ENCODE results near the gene ABCC8. TPM values are rescaled to one million over a fixed set of nuclear protein-coding genes. Genes with fewer than 3 reads are reported as not detected.

Gene ABCC8
- total and polyA plus RNA-seq, 2 donors (not counting 1 experiment from before 2014, with no cell fraction given) = 0.03 to 0.17 TPM

DNA sequence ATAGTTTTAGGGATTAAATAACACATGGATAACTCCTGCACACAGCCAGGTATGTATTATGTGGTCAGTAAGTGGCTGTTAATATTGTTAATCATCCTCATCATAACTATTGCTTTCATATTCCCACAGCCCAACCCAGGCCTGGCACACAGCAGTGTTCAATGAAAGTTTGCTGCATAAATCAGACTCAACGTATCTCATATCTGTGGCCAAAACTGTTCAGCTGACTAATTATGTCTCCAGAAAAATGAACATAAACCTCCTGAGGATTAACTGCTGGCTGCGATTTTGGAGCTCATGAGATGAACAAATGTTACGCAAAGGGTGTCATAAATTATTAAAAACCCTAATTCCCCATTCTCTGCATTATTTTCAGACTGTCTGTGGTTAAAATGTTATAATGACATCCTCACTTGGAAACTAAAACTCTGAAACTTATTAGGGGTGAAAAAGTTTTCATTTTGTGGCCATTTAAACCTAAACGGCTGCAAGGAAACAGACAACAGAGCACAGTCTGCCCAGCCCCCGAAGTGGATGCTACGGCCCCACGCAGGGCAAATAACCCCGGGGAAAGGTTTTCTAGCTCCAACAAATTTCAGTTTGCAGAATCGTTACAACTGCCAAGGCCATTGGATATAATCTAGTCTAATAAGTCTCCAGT lies 17.3 kb downstream of the ABCC8 start:
- no peaks in the 10 kb centered on the region for H3K4me1 ChIP-seq (ENCODE audit: control insufficient read depth in 2 of 2, insufficient read depth in 2 of 2, low read length in 2 of 2)
- CTCF ChIA-PET = interaction anchor here (2.6 kb wide), 1 partner anchor 75 kb away, joined by 5 read pairs; no protein-coding TSS in a partner anchor
- H4K20me1 ChIP-seq (ENCODE audit: control insufficient read depth, insufficient read depth, low read length, poor library complexity, severe bottlenecking) = no peaks in the 10 kb centered on the region
- H3K4me1 Mint-ChIP-seq = no peaks in the 10 kb centered on the region
- intact Hi-C loops (cut with micrococcal nuclease) = no loop called here
- H3K36me3 ChIP-seq (replicated peaks in 1 of 2; ENCODE audit: control extremely low read depth in 1 of 2, control insufficient read depth in 1 of 2, extremely low read depth in 1 of 2, insufficient read depth in 2 of 2, low read length in 1 of 2) = no peaks in the 10 kb centered on the region
- H3K9me3 ChIP-seq (ENCODE audit: control extremely low read depth in 1 of 3, control insufficient read depth in 2 of 3, insufficient read depth in 1 of 3, low read length in 2 of 3) = no peaks in the 10 kb centered on the region
- H2AFZ ChIP-seq (ENCODE audit: insufficient read depth, low read depth, low read length, poor library complexity, severe bottlenecking) = no peak overlapping the region
- ATAC-seq (ENCODE audit: low read depth) = no peak
- no peak overlapping the region for H3K9ac ChIP-seq (ENCODE audit: low read length)
- H3K27ac ChIP-seq (ENCODE audit: low read length in 2 of 2) = no peak overlapping the region
- no peak for DNase-seq
- WGBS (ENCODE audit: insufficient coverage) = 92% methylated on average over 7 of the region's 9 CpGs
- no peak overlapping the region for H3K4me2 ChIP-seq (replicated peaks; ENCODE audit: low read depth, low read length, poor library complexity, severe bottlenecking)
- no peak overlapping the region for H3K4me3 ChIP-seq (ENCODE audit: control extremely low read depth in 1 of 5, extremely low read depth in 1 of 5, insufficient read depth in 1 of 5, low read depth in 2 of 5, low read length in 4 of 5)
- TF ChIP-seq EZH2 (IDR thresholded peaks at IDR 0.05; ENCODE audit: borderline replicate concordance, insufficient read depth, low read depth, low read length, poor library complexity, severe bottlenecking) = no peak
- no peak for TF ChIP-seq CTCF (IDR thresholded peaks at IDR 0.05)
- H3K27me3 Mint-ChIP-seq = peaks cover 21% of the 10 kb centered on the region
- peaks cover 0 to 2% (median 0%) of the 10 kb centered on the region in 4 experiments for H3K27me3 ChIP-seq (replicated peaks in 1 of 4; ENCODE audit: control extremely low read depth in 1 of 4, control insufficient read depth in 3 of 4, insufficient read depth in 4 of 4, low read length in 3 of 4)
- no peak overlapping the region for H3K27ac Mint-ChIP-seq
- H3K4me3 Mint-ChIP-seq = no peak overlapping the region
- no peaks in the 10 kb centered on the region for H3K9me3 Mint-ChIP-seq (ENCODE audit: insufficient read depth)
- POLR2A ChIA-PET = no interaction called here
- H3K79me2 ChIP-seq (ENCODE audit: control insufficient read depth, insufficient read depth, low read length) = no peaks in the 10 kb centered on the region

DNA sequence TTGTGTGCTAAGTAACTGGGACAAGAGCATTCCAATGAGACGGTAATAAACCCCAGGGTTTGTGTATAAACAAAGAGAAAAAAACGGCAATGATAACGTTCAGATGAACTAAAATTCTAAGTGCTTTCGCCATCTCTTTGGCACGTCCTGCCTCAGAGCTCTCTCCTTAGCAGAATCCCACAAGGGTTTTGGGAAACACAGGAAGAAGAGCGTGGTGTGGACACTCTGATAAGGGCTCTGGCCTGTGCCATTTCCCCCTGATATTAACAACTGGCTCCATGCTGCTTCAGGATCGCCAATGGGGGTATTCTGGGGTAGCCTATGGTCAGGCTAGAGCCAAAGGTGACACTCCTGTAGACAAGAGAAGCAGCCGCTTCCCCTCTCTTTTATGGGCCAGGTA lies 18.4 kb downstream of the ABCC8 start:
- Mint-ChIP-seq H3K27me3 (peaks cover 21% of the 10 kb centered on the region), H3K9me3 (ENCODE audit: insufficient read depth) (no peaks in the 10 kb centered on the region), H3K4me1 (no peaks in the 10 kb centered on the region), H3K27ac (no peak overlapping the region), H3K4me3 (no peak overlapping the region)
- H3K4me1 ChIP-seq (ENCODE audit: control insufficient read depth in 2 of 2, insufficient read depth in 2 of 2, low read length in 2 of 2) = no peaks in the 10 kb centered on the region
- intact Hi-C loops (cut with micrococcal nuclease) = no loop called here
- no peak overlapping the region for H3K4me2 ChIP-seq (replicated peaks; ENCODE audit: low read depth, low read length, poor library complexity, severe bottlenecking)
- peaks cover 0 to 2% (median 0%) of the 10 kb centered on the region in 4 experiments for H3K27me3 ChIP-seq (replicated peaks in 1 of 4; ENCODE audit: control extremely low read depth in 1 of 4, control insufficient read depth in 3 of 4, insufficient read depth in 4 of 4, low read length in 3 of 4)
- 59% methylated on average over 7 of the region's 8 CpGs for WGBS (ENCODE audit: insufficient coverage)
- ATAC-seq (ENCODE audit: low read depth) (no peak), DNase-seq (no peak)
- no peak overlapping the region for H3K27ac ChIP-seq (ENCODE audit: low read length in 2 of 2)
- CTCF ChIA-PET = interaction anchor here (2.6 kb wide), 1 partner anchor 74 kb away, joined by 5 read pairs; no protein-coding TSS in a partner anchor
- H3K79me2 ChIP-seq (ENCODE audit: control insufficient read depth, insufficient read depth, low read length) = no peaks in the 10 kb centered on the region
- H2AFZ ChIP-seq (ENCODE audit: insufficient read depth, low read depth, low read length, poor library complexity, severe bottlenecking) = no peak overlapping the region
- no peak overlapping the region for H3K4me3 ChIP-seq (ENCODE audit: control extremely low read depth in 1 of 5, extremely low read depth in 1 of 5, insufficient read depth in 1 of 5, low read depth in 2 of 5, low read length in 4 of 5)
- H3K9me3 ChIP-seq (ENCODE audit: control extremely low read depth in 1 of 3, control insufficient read depth in 2 of 3, insufficient read depth in 1 of 3, low read length in 2 of 3) = no peaks in the 10 kb centered on the region
- no peak overlapping the region for H3K9ac ChIP-seq (ENCODE audit: low read length)
- no peak for TF ChIP-seq CTCF (IDR thresholded peaks at IDR 0.05)
- no peak for TF ChIP-seq EZH2 (IDR thresholded peaks at IDR 0.05; ENCODE audit: borderline replicate concordance, insufficient read depth, low read depth, low read length, poor library complexity, severe bottlenecking)
- no peaks in the 10 kb centered on the region for H3K36me3 ChIP-seq (replicated peaks in 1 of 2; ENCODE audit: control extremely low read depth in 1 of 2, control insufficient read depth in 1 of 2, extremely low read depth in 1 of 2, insufficient read depth in 2 of 2, low read length in 1 of 2)
- POLR2A ChIA-PET = no interaction called here
- H4K20me1 ChIP-seq (ENCODE audit: control insufficient read depth, insufficient read depth, low read length, poor library complexity, severe bottlenecking) = no peaks in the 10 kb centered on the region

All from B cell (primary cell).